K562 (cell line): ENCODE results near the gene FOSL2. TPM values are rescaled to one million over a fixed set of nuclear protein-coding genes. Genes with fewer than 3 reads are reported as not detected.

Experiments used
- BACH1 ChIP-seq: fragments of 200-800 bp; sonication (Bioruptor generic); IDR thresholded peaks from 2 replicates; pipeline ENCODE4 v1.6.1; 2016; ENCODE audit warnings: missing genetic modification characterization, missing compliant biosample characterization
- CHD4 ChIP-seq: fragments of 200-600 bp; sonication (generic); IDR thresholded peaks from 3 replicates; pipeline ENCODE4 v1.6.1; 2012; ENCODE audit warnings: low read depth, mild to moderate bottlenecking, mixed read lengths, low read length, inconsistent platforms; ENCODE audit not compliant: insufficient read depth, insufficient replicate concordance, poor library complexity, severe bottlenecking
- ELF2 ChIP-seq: fragments of 250-450 bp; sonication (Bioruptor Pico); IDR thresholded peaks from 2 replicates; pipeline ENCODE4 v1.5.0; 2021; ENCODE audit warnings: mild to moderate bottlenecking
- EWSR1 ChIP-seq: fragments of 450-650 bp; IDR thresholded peaks from 2 replicates; pipeline ENCODE4 v1.6.1; 2018; ENCODE audit warnings: borderline replicate concordance, mild to moderate bottlenecking, low read depth, moderate library complexity; ENCODE audit not compliant: partially characterized antibody
- JUND ChIP-seq, 2 experiments: IDR thresholded peaks; 2 replicates in 1 of 2; 3 replicates in 1 of 2; pipeline ENCODE4 v1.6.1; 2011; ENCODE audit warnings: borderline replicate concordance in 2 of 2, low read depth in 2 of 2, low read length in 2 of 2, improper control_type of control experiment in 1 of 2, missing biosample characterization in 1 of 2, missing genetic modification characterization in 1 of 2, missing genetic modification reagents in 1 of 2
- NCOR1 ChIP-seq: fragments of 450-650 bp; IDR thresholded peaks from 2 replicates; pipeline ENCODE4 v1.6.1; 2016; ENCODE audit warnings: mild to moderate bottlenecking, moderate library complexity
- NFE2 ChIP-seq: IDR thresholded peaks from 2 replicates; pipeline ENCODE4 v1.6.1; 2014; ENCODE audit warnings: antibody characterized with exemption, low read depth
- RFX7 ChIP-seq: fragments of 250-450 bp; sonication (Bioruptor Pico); IDR thresholded peaks from 2 replicates; pipeline ENCODE4 v1.5.1; 2021; ENCODE audit warnings: mild to moderate bottlenecking
- TAF9B ChIP-seq: fragments of 450-650 bp; IDR thresholded peaks from 2 replicates; pipeline ENCODE4 v1.6.1; 2018; ENCODE audit warnings: mild to moderate bottlenecking; ENCODE audit not compliant: partially characterized antibody
- TAL1 ChIP-seq: fragments of 450-650 bp; IDR thresholded peaks from 2 replicates; pipeline ENCODE4 v1.6.1; 2016; ENCODE audit warnings: mild to moderate bottlenecking
- ZNF589 ChIP-seq: fragments of 200-800 bp; sonication (Bioruptor generic); IDR thresholded peaks from 2 replicates; pipeline ENCODE4 v1.6.1; 2016; ENCODE audit warnings: low read depth, missing genetic modification characterization, missing compliant biosample characterization
- polyA plus RNA-seq, 8 experiments: library from polyadenylated mRNA; depleted of rRNA in 4 of 8; stranded (reverse) in 5 of 8; unstranded in 3 of 8; fragments of >200 nt; fragmentation: Nextera tagmentation in 2 of 8; fragmentation: Illumina TruSeq in 1 of 8; extraction: Ambion mirVana in 2 of 8; extraction: Trizol in 1 of 8; gene quantifications; 2 replicates each; pipeline versions ENCODE4 v1.2.1 to v1.2.3, GENCODE V29; 2011 to 2014; ENCODE audit warnings: inconsistent platforms in 1 of 8, missing spikeins in 1 of 8
- total RNA-seq, 7 experiments: library from RNA; depleted of rRNA in 6 of 7; stranded (reverse); fragments of >200 nt in 6 of 7; fragmentation: Illumina TruSeq in 2 of 7; extraction: Trizol in 2 of 7; gene quantifications; 2 replicates each; pipeline versions ENCODE4 v1.2.1 to v1.2.3, GENCODE V29; 2011 to 2021; ENCODE audit warnings: low replicate concordance in 1 of 7
- TF ChIP-seq, protein P1 (sequence below): fragments of 450-650 bp; IDR thresholded peaks from 2 replicates; pipeline ENCODE4 v1.6.1; 2016; ENCODE audit warnings: mild to moderate bottlenecking, moderate library complexity
- TF ChIP-seq, protein P2 (sequence below): fragments of 450-650 bp; formaldehyde crosslinking; IDR thresholded peaks from 2 replicates; pipeline ENCODE4 v1.4.0; 2020; ENCODE audit warnings: mild to moderate bottlenecking, moderate library complexity

The FOSL2 gene
- total and polyA plus RNA-seq, 9 of the 15 experiments (the other 6 are each of a cell fraction or from before 2014, with no cell fraction given): 0.04 to 2.9 (median 0.80) TPM

- TF ChIP-seq BACH1 (peak; percentile 49; the same call in 1 of the 2 replicates), RFX7 (CRISPR knock-in tag) (no peak), NFE2 (peak; percentile 82), CHD4 (no peak), ZNF589 (CRISPR knock-in tag) (peak; percentile 52; the same call in 1 of the 2 replicates), EWSR1 (no peak), ELF2 (CRISPR knock-in tag) (no peak), TAF9B (peak; percentile 46), JUND (IDR thresholded peaks at IDR 0.05; ENCODE audit: borderline replicate concordance, low read depth, low read length) (peak; percentile 68), JUND (tag; IDR thresholded peaks at IDR 0.05; ENCODE audit: borderline replicate concordance, low read depth, low read length) (no peak), TAL1 (no peak), NCOR1 (no peak)
- TF ChIP-seq, protein P1, sequence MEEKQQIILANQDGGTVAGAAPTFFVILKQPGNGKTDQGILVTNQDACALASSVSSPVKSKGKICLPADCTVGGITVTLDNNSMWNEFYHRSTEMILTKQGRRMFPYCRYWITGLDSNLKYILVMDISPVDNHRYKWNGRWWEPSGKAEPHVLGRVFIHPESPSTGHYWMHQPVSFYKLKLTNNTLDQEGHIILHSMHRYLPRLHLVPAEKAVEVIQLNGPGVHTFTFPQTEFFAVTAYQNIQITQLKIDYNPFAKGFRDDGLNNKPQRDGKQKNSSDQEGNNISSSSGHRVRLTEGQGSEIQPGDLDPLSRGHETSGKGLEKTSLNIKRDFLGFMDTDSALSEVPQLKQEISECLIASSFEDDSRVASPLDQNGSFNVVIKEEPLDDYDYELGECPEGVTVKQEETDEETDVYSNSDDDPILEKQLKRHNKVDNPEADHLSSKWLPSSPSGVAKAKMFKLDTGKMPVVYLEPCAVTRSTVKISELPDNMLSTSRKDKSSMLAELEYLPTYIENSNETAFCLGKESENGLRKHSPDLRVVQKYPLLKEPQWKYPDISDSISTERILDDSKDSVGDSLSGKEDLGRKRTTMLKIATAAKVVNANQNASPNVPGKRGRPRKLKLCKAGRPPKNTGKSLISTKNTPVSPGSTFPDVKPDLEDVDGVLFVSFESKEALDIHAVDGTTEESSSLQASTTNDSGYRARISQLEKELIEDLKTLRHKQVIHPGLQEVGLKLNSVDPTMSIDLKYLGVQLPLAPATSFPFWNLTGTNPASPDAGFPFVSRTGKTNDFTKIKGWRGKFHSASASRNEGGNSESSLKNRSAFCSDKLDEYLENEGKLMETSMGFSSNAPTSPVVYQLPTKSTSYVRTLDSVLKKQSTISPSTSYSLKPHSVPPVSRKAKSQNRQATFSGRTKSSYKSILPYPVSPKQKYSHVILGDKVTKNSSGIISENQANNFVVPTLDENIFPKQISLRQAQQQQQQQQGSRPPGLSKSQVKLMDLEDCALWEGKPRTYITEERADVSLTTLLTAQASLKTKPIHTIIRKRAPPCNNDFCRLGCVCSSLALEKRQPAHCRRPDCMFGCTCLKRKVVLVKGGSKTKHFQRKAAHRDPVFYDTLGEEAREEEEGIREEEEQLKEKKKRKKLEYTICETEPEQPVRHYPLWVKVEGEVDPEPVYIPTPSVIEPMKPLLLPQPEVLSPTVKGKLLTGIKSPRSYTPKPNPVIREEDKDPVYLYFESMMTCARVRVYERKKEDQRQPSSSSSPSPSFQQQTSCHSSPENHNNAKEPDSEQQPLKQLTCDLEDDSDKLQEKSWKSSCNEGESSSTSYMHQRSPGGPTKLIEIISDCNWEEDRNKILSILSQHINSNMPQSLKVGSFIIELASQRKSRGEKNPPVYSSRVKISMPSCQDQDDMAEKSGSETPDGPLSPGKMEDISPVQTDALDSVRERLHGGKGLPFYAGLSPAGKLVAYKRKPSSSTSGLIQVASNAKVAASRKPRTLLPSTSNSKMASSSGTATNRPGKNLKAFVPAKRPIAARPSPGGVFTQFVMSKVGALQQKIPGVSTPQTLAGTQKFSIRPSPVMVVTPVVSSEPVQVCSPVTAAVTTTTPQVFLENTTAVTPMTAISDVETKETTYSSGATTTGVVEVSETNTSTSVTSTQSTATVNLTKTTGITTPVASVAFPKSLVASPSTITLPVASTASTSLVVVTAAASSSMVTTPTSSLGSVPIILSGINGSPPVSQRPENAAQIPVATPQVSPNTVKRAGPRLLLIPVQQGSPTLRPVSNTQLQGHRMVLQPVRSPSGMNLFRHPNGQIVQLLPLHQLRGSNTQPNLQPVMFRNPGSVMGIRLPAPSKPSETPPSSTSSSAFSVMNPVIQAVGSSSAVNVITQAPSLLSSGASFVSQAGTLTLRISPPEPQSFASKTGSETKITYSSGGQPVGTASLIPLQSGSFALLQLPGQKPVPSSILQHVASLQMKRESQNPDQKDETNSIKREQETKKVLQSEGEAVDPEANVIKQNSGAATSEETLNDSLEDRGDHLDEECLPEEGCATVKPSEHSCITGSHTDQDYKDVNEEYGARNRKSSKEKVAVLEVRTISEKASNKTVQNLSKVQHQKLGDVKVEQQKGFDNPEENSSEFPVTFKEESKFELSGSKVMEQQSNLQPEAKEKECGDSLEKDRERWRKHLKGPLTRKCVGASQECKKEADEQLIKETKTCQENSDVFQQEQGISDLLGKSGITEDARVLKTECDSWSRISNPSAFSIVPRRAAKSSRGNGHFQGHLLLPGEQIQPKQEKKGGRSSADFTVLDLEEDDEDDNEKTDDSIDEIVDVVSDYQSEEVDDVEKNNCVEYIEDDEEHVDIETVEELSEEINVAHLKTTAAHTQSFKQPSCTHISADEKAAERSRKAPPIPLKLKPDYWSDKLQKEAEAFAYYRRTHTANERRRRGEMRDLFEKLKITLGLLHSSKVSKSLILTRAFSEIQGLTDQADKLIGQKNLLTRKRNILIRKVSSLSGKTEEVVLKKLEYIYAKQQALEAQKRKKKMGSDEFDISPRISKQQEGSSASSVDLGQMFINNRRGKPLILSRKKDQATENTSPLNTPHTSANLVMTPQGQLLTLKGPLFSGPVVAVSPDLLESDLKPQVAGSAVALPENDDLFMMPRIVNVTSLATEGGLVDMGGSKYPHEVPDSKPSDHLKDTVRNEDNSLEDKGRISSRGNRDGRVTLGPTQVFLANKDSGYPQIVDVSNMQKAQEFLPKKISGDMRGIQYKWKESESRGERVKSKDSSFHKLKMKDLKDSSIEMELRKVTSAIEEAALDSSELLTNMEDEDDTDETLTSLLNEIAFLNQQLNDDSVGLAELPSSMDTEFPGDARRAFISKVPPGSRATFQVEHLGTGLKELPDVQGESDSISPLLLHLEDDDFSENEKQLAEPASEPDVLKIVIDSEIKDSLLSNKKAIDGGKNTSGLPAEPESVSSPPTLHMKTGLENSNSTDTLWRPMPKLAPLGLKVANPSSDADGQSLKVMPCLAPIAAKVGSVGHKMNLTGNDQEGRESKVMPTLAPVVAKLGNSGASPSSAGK: peak; percentile 58
- TF ChIP-seq, protein P2, sequence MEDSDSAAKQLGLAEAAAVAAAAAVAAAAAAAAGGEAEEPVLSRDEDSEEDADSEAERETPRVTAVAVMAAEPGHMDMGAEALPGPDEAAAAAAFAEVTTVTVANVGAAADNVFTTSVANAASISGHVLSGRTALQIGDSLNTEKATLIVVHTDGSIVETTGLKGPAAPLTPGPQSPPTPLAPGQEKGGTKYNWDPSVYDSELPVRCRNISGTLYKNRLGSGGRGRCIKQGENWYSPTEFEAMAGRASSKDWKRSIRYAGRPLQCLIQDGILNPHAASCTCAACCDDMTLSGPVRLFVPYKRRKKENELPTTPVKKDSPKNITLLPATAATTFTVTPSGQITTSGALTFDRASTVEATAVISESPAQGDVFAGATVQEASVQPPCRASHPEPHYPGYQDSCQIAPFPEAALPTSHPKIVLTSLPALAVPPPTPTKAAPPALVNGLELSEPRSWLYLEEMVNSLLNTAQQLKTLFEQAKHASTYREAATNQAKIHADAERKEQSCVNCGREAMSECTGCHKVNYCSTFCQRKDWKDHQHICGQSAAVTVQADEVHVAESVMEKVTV (CRISPR knock-in tag): no peak
Measured at GRCh38 chr2:28360718-28361293, 31.9 kb upstream of the FOSL2 start (continued).
